ENCODE results near the gene UBE2D4. TPM values are rescaled to one million over a fixed set of nuclear protein-coding genes. Genes with fewer than 3 reads are reported as not detected.

Gene UBE2D4
- total and polyA plus RNA-seq, 2 donors (not counting 3 experiments of a cell fraction or from before 2014, with no cell fraction given): 11.3 to 19.8 TPM

- H3K36me3 ChIP-seq (ENCODE audit: control insufficient read depth in 2 of 2, extremely low read depth in 1 of 2, insufficient read depth in 2 of 2, low read length in 2 of 2): no peaks in the 10 kb centered on the region
- no peak overlapping the region for H2AFZ ChIP-seq (ENCODE audit: low read depth, low read length)
- dilution Hi-C loops (cut with MboI; ENCODE audit: extremely low pct_ligation_motif_present, low sequenced_read_pairs) (no loop called here), intact Hi-C loops (cut with micrococcal nuclease) (loop anchor here (5.0 kb wide), 1 partner anchor 332 kb away; no protein-coding TSS in a partner anchor)
- no peak overlapping the region for H3K9ac ChIP-seq (replicated peaks; ENCODE audit: extremely low read depth, insufficient read depth, low read length)
- peak overlapping the region; percentile 90 for H3K4me2 ChIP-seq (ENCODE audit: insufficient read depth, low read length)
- no peaks in the 10 kb centered on the region for H3K9me1 ChIP-seq (replicated peaks; ENCODE audit: control insufficient read depth, extremely low read depth, insufficient read depth, low read length)
- H3K27me3 ChIP-seq (ENCODE audit: control insufficient read depth in 2 of 2, insufficient read depth in 2 of 2, low read length in 2 of 2): no peaks in the 10 kb centered on the region
- no peaks in the 10 kb centered on the region for H4K20me1 ChIP-seq (replicated peaks; ENCODE audit: control insufficient read depth, extremely low read depth, insufficient read depth, low read length)
- ChIA-PET CTCF (interaction anchor here (0.9 to 1.6 kb wide), 4 partner anchors 11 to 25 kb away, joined by 3 to 7 read pairs (median 4); no protein-coding TSS in a partner anchor), POLR2A (no interaction called here)
- no peaks in the 10 kb centered on the region for H3K9me3 ChIP-seq (replicated peaks; ENCODE audit: control insufficient read depth, insufficient read depth, low read length)
- FAIRE-seq (no peak), DNase-seq (ENCODE audit: low read depth, low spot score) (no peak)
- peaks cover 8% of the 10 kb centered on the region for H3K4me1 ChIP-seq (ENCODE audit: control insufficient read depth, extremely low read depth, insufficient read depth, low read length)
- TF ChIP-seq POLR2A (IDR thresholded peaks at IDR 0.05; ENCODE audit: low read depth, low read length) (no peak), FOS (IDR thresholded peaks at IDR 0.05; ENCODE audit: borderline replicate concordance, insufficient read depth, low read length) (no peak), CTCF (IDR thresholded peaks at IDR 0.05; ENCODE audit: extremely low read depth in 1 of 2, insufficient read depth in 1 of 2, low read depth in 1 of 2, low read length in 2 of 2) (no peak), MAX (IDR thresholded peaks at IDR 0.05; ENCODE audit: insufficient read depth, insufficient read length) (no peak), JUN (IDR thresholded peaks at IDR 0.05; ENCODE audit: borderline replicate concordance, insufficient read depth, insufficient read length, low read depth) (no peak), GATA2 (IDR thresholded peaks at IDR 0.05; ENCODE audit: insufficient read depth, insufficient read length, low read depth, low read length) (no peak), MYC (IDR thresholded peaks at IDR 0.05; ENCODE audit: low read depth, low read length) (no peak)
- no peak overlapping the region for H3K27ac ChIP-seq (ENCODE audit: insufficient read depth, low read depth, low read length)
- peaks cover 42% of the 10 kb centered on the region for H3K79me2 ChIP-seq (ENCODE audit: control insufficient read depth, insufficient read depth, low read length)
- TSS peak; percentile 14 for BruUV-seq (replicated peaks)
- no peak overlapping the region for H3K4me3 ChIP-seq (replicated peaks in 1 of 3; ENCODE audit: insufficient read depth in 1 of 3, low read depth in 1 of 3, low read length in 3 of 3)
These were observed 21.6 kb upstream of the UBE2D4 start for GRCh38 chr7:43904533-43905208.

Measured in endothelial cell of umbilical vein (primary cell).